ES-I3 (cell line): ENCODE data around the gene IRF7.
A peak's percentile ranks its signal among the peaks of the same experiment; 100 is the strongest.
"Not testable (repeated sequence)": the region's sequence is repeated elsewhere in the genome, so short reads cannot be mapped to it uniquely, and the experiment has no call there.

Experiments
- H3K36me3 ChIP-seq: 2 replicates; pipeline ENCODE4 v1.6.1; 2013; ENCODE audit warnings: mild to moderate bottlenecking, low read length, control low read depth, moderate library complexity; ENCODE audit not compliant: insufficient read depth
- H3K4me1 ChIP-seq: 2 replicates; pipeline ENCODE4 v1.6.1; 2013; ENCODE audit warnings: mild to moderate bottlenecking, control low read depth, low read length; ENCODE audit not compliant: insufficient read depth
- H3K9ac ChIP-seq: 2 replicates; pipeline ENCODE4 v1.6.1; 2013; ENCODE audit warnings: low read depth, mild to moderate bottlenecking, low read length, moderate library complexity
- H3K9me3 ChIP-seq: 2 replicates; pipeline ENCODE4 v1.6.1; 2013; ENCODE audit warnings: mild to moderate bottlenecking, low read length, moderate library complexity; ENCODE audit not compliant: control insufficient read depth, insufficient read depth

Gene IRF7

DNA sequence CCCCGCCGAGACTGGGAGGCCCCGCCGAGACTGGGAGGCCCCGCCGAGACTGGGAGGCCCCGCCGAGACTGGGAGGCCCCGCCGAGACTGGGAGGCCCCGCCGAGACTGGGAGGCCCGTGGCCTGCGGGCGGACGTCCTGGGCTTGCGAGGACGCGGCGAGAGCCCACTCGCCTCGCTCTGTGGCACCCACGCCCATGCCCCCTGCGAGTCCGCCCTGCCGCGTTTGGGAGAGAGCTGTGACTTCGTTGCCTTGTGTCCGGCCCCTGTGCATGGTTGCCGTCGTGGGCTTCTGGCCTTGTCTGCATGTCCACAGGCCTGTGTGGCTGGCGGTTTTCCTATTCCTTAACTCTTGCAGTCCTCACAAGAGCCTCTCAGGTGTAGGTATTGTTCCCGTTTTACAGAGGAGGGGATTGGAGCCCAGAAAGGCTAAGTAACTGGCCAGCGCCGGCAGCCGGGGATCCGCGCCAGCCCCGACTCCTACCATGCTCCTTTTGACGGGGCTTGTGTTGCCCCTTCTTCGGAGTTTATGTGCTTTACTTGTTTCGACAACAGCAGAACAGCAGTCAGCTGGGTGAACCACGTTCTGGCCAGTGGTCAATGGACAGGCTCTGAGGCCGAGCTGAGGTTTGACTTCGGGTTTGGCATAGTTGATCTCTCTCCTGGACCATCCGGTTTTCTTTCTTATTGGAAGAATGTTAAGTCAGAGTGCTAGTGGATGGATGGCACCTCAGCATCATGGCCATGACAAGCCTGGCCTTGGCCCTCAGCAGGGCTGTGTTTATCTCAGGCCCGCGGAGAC lies 38.7 kb downstream of the IRF7 start:
- H3K9ac ChIP-seq, result peak overlapping the region; percentile 60
- H3K36me3 ChIP-seq, result peaks cover 4% of the 10 kb centered on the region
- peaks cover 11% of the 10 kb centered on the region for H3K4me1 ChIP-seq
- H3K9me3 ChIP-seq, result no peaks in the 10 kb centered on the region

DNA sequence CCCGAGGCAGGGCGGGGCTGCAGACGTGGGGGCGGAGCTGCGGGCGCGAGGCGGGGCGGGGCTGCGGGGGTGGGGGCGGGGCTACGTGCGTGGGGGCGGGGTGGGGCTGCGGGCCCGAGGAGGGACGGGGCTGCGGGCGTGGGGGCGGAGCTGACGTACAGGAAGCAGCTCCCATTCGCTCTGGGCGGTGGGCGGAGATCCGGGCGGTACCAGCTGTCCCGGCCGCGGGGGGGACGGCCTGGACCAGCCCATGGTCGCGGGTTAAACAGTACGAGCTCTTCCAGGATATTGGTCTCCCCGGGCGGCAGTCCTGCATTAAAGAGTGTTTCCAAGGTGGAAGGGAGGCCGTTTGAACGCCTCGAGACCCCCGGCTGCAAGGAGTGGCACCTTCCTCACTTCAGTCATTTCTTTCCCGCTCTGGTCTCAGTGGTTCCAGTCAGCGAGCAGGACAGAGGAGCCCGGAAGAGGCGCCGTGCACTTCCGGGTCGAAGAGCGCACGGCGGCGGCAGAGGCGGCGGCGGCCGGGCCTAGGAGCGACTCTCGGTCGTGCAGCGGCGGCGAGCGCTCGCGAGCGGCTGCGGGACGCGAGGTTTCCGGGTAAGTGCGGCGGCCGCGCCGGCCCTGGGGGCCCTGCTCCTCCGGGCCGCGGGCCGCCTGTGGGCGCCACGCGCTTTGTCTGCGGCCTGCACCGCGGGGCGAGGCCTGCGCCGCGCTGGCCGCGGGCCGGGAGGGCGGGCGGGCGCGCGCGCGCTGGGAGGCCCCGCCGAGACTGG lies 39.6 kb downstream of the IRF7 start, which contains the start of gene PHRF1:
Gene PHRF1 (plus strand): TSS at position 475 of the 773 bp plus-strand sequence. CDS start 5,043 bp downstream, outside the sequence.
- no peaks in the 10 kb centered on the region for H3K9me3 ChIP-seq
- H3K36me3 ChIP-seq, result no peaks in the 10 kb centered on the region; the same call in 1 of the 2 replicates
- peaks cover 16% of the 10 kb centered on the region for H3K4me1 ChIP-seq
- H3K9ac ChIP-seq, result peak within 1 kb of the TSS; percentile 73

DNA sequence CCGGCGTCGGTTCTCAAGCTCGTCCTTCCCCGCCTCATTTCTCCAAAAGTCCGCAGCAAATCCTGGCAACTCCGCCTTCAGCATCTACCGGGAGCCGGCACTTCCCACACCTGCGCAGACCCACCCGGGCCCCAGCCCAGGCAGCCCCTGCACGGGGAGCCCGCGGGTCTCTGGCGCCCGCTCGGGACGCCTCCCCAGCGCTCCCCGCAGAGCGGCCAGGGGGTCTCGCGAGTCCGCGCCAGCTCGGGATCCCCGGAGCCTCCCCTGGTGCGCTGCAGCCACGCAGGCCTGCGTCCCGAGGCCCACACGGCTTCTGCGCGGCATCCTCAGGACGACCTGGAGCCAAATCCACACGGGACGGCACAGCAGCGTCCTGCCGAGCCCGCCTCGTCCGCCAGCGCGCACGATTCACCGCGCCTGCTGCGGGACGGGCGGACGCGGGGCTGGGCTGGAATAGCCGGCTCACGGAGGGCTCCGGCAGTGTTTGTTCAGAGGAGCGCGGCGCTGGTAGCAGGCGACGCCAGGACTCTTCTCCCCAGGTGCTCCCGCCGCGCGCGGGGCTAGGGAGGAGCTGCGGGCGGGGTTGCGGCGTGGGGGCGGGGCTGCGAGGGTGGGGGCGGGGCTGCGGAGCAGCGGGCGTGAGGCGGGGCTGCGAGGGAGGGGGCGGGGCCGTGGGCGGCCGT lies 40.3 kb downstream of the IRF7 start:
- Histone ChIP-seq H3K9ac (peak overlapping the region; percentile 69; the same call in 1 of the 2 replicates), H3K9me3 (no peaks in the 10 kb centered on the region), H3K36me3 (no peaks in the 10 kb centered on the region; the same call in 1 of the 2 replicates), H3K4me1 (peaks cover 16% of the 10 kb centered on the region)

DNA sequence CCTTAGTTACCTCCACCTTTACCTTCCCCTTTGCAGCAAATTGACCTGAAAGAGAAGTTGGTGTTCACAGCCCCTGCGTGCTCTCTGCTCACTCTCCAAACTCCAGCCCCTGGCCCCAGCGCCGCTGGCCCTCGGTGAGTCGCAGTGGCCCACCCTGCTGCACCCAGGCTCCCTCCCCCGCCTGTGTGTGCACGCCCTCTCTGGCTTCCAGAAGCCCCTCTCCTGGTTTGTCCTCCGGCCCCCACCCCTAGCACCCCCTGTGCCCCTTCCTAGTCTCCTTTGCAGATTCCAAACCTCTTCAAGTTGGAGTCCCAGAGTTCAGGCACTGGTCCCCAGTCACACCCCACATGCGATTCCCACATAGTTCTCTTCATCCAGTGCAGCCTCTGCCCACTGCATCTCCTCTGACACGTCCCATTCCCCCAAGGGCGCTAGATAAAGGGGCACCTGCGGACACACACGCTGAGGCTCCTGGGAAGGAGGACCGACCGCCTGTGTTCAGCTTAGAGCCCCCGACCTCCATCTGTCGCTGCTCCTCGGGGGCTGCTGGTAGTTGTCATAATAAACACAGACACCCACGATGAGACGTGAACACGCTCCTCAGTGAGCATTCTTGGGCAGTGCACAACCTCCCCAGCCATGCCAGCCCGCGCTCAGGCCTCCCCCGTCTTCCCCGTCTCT lies 41.0 kb downstream of the IRF7 start:
- Histone ChIP-seq H3K4me1 (peaks cover 16% of the 10 kb centered on the region), H3K36me3 (no peaks in the 10 kb centered on the region; the same call in 1 of the 2 replicates), H3K9ac (peak overlapping the region; percentile 69; the same call in 1 of the 2 replicates), H3K9me3 (no peaks in the 10 kb centered on the region)

GRCh38 chr11:574031-574570 lies 41.6 kb downstream of the IRF7 start:
- peaks cover 16% of the 10 kb centered on the region for H3K4me1 ChIP-seq
- peak overlapping the region; percentile 43; the same call in 1 of the 2 replicates for H3K9ac ChIP-seq

GRCh38 chr11:573146-573759 lies 42.5 kb downstream of the IRF7 start:
- no peaks in the 10 kb centered on the region for H3K36me3 ChIP-seq
- peaks cover 14% of the 10 kb centered on the region for H3K4me1 ChIP-seq
- H3K9me3 ChIP-seq, result no peaks in the 10 kb centered on the region
- no peak overlapping the region for H3K9ac ChIP-seq

More at GRCh38 chr11:574031-574570, 41.6 kb downstream of the IRF7 start:
- H3K36me3 ChIP-seq, H3K9me3 ChIP-seq: not testable (repeated sequence)

DNA sequence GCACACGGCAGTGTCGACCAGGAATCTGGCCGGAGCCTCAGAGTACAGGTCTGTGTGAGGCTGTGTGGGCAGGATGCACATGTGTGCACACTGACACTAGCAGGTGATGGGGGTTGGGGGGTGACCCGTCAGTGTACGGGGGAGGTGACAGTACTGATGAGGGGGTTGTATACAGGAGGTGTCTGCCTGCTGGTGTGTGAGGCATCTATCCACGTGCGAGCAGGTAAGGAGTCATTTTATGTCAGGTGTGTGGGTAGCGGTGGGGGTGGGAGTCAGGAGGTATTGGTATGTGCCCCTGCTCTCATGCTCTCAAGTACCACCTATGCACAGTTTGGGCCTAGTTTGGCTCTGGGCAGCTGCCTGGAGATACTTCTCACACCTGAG lies 44.0 kb downstream of the IRF7 start:
- H3K9ac ChIP-seq, result no peak overlapping the region
- no peaks in the 10 kb centered on the region for H3K9me3 ChIP-seq
- H3K36me3 ChIP-seq, result no peaks in the 10 kb centered on the region
- H3K4me1 ChIP-seq, result peaks cover 5% of the 10 kb centered on the region; the same call in 1 of the 2 replicates

DNA sequence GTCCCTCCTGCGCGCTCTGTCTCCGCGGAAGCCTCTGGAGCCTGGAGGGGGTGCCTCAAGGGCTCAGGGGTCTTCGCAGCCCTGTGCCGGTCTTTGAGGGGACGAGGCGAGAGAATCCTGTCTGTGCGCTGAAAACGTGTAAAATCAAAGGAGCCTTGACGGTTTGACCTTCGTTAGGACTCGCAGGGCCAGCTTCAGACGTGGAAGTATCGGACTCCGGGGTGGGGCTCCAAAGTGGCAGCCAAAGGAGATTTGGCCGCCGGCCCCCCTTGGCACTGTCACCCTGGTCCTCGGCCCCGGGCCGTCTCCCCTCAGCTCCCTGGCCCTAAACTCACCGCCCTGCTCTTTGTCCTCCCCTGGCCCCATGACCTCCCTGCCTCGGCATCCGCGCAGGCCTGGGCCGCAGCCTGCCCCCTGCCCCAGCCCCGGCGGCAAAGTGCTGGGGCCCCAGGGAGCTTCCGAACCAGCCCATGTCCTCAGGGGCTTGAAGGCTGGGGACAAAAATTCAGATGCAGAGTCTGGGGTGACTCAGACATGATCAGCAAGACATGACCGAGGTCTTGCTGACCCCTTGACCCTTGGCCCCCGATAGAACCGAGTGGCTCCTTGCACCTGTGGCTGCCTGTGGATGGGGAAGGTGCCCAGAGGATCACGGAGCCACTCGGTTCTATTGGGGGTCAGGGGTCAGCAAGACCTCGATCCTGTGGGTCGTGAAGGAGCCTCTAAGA lies 46.4 kb downstream of the IRF7 start:
- Histone ChIP-seq H3K9me3 (no peaks in the 10 kb centered on the region), H3K4me1 (peaks cover 16% of the 10 kb centered on the region), H3K9ac (peak overlapping the region; percentile 61), H3K36me3 (no peaks in the 10 kb centered on the region)

- H3K36me3 ChIP-seq, result no peaks in the 10 kb centered on the region
- peaks cover 16% of the 10 kb centered on the region for H3K4me1 ChIP-seq
- H3K9me3 ChIP-seq, result no peaks in the 10 kb centered on the region
- H3K9ac ChIP-seq, result peak overlapping the region; percentile 61
Observed at GRCh38 chr11:568306-569157, 47.2 kb downstream of the IRF7 start.

- Histone ChIP-seq H3K4me1 (peaks cover 16% of the 10 kb centered on the region), H3K36me3 (no peaks in the 10 kb centered on the region), H3K9ac (peak overlapping the region; percentile 61; the same call in 1 of the 2 replicates), H3K9me3 (no peaks in the 10 kb centered on the region)
Observed at GRCh38 chr11:567629-568292, 48.0 kb downstream of the IRF7 start.

DNA sequence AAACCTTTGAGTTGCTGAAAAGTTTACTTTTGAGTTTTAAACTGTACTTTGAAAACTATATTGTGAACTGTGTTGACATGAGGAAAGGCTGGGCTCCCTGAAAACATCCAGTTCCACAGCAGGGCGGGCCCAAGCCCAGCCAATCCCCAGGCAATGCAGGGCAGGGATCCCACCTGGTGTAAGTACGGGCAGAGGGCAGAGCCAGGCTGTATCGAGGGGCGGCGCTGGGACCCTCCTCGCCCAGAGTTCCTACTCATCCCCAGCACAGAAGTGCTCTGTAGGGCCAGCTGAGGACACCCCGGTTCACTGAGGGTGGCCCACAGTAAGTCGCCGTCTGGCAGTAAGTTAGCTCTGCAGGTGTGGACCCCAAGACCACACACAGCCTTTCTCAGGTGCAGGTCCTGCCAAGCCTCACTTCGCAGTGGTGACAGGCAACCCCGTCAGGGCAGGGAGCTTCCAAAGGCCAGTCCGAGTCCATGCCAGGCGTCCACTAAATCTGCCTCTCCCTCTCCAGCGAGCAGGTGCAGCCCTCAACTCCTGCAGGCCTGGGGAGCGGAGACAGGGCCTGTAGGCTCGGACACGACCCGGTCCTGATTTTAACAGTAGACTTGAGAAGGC lies 48.6 kb downstream of the IRF7 start:
- H3K4me1 ChIP-seq, result peaks cover 16% of the 10 kb centered on the region
- H3K9ac ChIP-seq, result no peak overlapping the region
- no peaks in the 10 kb centered on the region for H3K36me3 ChIP-seq
- H3K9me3 ChIP-seq, result no peaks in the 10 kb centered on the region
